GM15510 (cell line): ENCODE data around the gene HOXC10.

Experiments used
- POLR2A ChIP-seq: IDR thresholded peaks from 3 replicates; pipeline ENCODE4 v1.6.1; 2011; ENCODE audit warnings: borderline replicate concordance; ENCODE audit not compliant: insufficient read length; ENCODE audit errors: extremely low read depth

Gene HOXC10

GRCh38 chr12:53984901-53985691 is at the start of gene HOXC10:
TSS of gene HOXC10 (plus strand) at chr12:53985146. CDS start at chr12:53985260, 114 bp downstream.
- TF ChIP-seq POLR2A: no peak

- no peak for TF ChIP-seq POLR2A
Observed at GRCh38 chr12:53935383-53936341, 49.3 kb upstream of the HOXC10 start.

GRCh38 chr12:53937099-53937498 is 47.8 kb upstream of the HOXC10 start:
- TF ChIP-seq POLR2A: no peak

- no peak for TF ChIP-seq POLR2A
Observed at GRCh38 chr12:53937596-53938325, 47.2 kb upstream of the HOXC10 start.

- no peak for TF ChIP-seq POLR2A
Observed at GRCh38 chr12:53938326-53939140, 46.4 kb upstream of the HOXC10 start, which contains the start of gene HOXC13. TSS of gene HOXC13 (plus strand) at chr12:53938831. CDS start at chr12:53938907, 76 bp downstream.

- TF ChIP-seq POLR2A: no peak
Observed at GRCh38 chr12:53939141-53940108, 45.5 kb upstream of the HOXC10 start.

GRCh38 chr12:53940443-53941014 is 44.4 kb upstream of the HOXC10 start:
- no peak for TF ChIP-seq POLR2A

GRCh38 chr12:53941187-53941586 is 43.8 kb upstream of the HOXC10 start:
- TF ChIP-seq POLR2A: no peak

GRCh38 chr12:53941750-53942149 is 43.2 kb upstream of the HOXC10 start:
- no peak for TF ChIP-seq POLR2A

GRCh38 chr12:53942467-53942997 is 42.4 kb upstream of the HOXC10 start:
- no peak for TF ChIP-seq POLR2A

- no peak for TF ChIP-seq POLR2A
Observed at GRCh38 chr12:53944209-53944608, 40.7 kb upstream of the HOXC10 start.
